GM06990 (cell line): Measurements from ENCODE around the gene ARL6IP5.
A peak's percentile ranks its signal among the peaks of the same experiment; 100 is the strongest.

Experiments used
- DNase-seq: peaks from one replicate; pipeline ENCODE4 v3.0.0-alpha.2; 2011; ENCODE audit not compliant: insufficient read length; ENCODE audit errors: extremely low read depth
- H3K27me3 ChIP-seq: replicated peaks from 2 replicates; pipeline ENCODE4 v1.6.0; 2011; ENCODE audit warnings: low read length; ENCODE audit not compliant: control insufficient read depth, insufficient read depth
- H3K36me3 ChIP-seq: 2 replicates; pipeline ENCODE4 v1.5.1; 2011; ENCODE audit warnings: low read length; ENCODE audit not compliant: control insufficient read depth, insufficient read depth
- H3K4me3 ChIP-seq: replicated peaks from 2 replicates; pipeline ENCODE4 v1.5.1; 2011; ENCODE audit warnings: low read depth, mild to moderate bottlenecking, control low read depth, low read length
- TF ChIP-seq, protein P1 (sequence below): IDR thresholded peaks from 2 replicates; pipeline ENCODE4 v1.5.1; 2011; ENCODE audit warnings: low read length, control low read depth, mild to moderate bottlenecking, inconsistent platforms; ENCODE audit not compliant: insufficient read depth, poor library complexity, severe bottlenecking

The ARL6IP5 gene

DNA sequence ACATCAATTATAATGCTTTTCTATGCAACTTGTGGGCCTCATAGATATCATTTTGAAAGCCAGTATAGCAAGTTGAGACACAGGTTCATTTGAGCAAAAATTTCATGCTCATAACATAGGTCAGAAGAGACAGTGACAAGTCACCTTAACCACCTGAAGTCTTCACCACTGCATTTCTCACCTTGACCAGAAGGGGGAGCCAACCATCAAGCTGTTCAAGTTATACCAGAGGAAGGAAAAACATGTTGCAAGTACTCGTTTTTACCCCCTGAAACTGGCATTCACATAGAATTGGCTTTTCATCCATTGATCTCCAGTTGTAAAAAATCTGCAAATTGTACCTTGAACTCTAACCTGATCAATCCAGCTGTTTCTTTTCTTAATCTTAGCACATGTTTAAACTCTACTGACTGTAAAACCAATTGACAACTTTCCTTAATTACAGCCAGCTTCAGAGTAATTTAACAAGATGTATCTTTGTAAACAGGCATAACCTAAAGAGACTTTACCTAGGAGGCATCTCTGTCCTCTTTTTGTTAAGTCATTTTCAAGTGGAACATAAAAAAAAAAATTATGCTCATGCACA, 36.2 kb downstream of the ARL6IP5 start:
- TF ChIP-seq, protein P1, sequence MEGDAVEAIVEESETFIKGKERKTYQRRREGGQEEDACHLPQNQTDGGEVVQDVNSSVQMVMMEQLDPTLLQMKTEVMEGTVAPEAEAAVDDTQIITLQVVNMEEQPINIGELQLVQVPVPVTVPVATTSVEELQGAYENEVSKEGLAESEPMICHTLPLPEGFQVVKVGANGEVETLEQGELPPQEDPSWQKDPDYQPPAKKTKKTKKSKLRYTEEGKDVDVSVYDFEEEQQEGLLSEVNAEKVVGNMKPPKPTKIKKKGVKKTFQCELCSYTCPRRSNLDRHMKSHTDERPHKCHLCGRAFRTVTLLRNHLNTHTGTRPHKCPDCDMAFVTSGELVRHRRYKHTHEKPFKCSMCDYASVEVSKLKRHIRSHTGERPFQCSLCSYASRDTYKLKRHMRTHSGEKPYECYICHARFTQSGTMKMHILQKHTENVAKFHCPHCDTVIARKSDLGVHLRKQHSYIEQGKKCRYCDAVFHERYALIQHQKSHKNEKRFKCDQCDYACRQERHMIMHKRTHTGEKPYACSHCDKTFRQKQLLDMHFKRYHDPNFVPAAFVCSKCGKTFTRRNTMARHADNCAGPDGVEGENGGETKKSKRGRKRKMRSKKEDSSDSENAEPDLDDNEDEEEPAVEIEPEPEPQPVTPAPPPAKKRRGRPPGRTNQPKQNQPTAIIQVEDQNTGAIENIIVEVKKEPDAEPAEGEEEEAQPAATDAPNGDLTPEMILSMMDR, result peak; percentile 87
- peak; percentile 34 for DNase-seq
- no peaks in the 10 kb centered on the region for H3K36me3 ChIP-seq
- H3K4me3 ChIP-seq, result no peak overlapping the region
- H3K27me3 ChIP-seq, result no peaks in the 10 kb centered on the region

DNA sequence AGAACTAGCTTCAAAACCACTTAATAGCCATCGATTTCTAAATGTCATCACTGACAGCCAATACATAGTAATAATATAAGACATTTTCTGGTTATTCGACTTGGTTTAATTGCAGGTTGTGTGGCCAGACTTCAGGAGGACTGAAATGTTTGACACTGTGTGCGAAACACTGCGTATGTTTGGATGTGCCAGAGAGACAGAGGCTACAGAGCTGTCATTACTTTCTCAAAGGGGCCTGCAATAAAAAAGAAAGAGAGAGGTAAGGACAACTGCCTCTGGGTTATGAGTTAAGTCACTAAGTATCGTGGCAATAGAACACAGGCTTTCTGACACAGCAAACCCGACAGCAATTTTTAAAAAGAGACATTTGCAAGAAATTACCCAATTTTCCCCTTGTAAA, 36.8 kb downstream of the ARL6IP5 start:
- TF ChIP-seq, protein P1, result no peak
- no peak for DNase-seq

DNA sequence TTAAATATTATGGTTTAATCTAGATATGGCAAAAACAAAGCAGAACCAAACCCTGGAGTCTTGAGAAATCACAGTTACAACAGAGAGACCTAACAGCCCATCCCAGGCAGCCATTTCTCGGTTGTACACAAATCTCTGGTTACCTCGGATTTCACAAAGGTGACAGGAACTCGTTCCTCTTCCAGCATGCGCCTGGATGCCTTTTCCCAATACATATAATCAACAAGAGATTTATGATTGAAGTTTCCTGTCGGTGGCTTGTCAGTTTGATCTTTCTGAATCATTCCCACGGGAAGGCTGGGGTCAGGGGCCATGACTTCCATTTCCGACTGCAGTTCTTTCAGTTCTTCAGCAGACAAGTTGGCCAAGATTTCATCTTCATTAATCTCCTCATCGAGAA, 37.2 kb downstream of the ARL6IP5 start:
- TF ChIP-seq, protein P1, result no peak
- no peaks in the 10 kb centered on the region for H3K36me3 ChIP-seq
- no peak for DNase-seq
- H3K27me3 ChIP-seq, result no peaks in the 10 kb centered on the region; the same call in 1 of the 2 replicates
- no peak overlapping the region for H3K4me3 ChIP-seq

More for the DNA sequence above, 36.8 kb downstream of the ARL6IP5 start:
- H3K36me3 ChIP-seq, result no peaks in the 10 kb centered on the region
- no peaks in the 10 kb centered on the region for H3K27me3 ChIP-seq
- no peak overlapping the region for H3K4me3 ChIP-seq

DNA sequence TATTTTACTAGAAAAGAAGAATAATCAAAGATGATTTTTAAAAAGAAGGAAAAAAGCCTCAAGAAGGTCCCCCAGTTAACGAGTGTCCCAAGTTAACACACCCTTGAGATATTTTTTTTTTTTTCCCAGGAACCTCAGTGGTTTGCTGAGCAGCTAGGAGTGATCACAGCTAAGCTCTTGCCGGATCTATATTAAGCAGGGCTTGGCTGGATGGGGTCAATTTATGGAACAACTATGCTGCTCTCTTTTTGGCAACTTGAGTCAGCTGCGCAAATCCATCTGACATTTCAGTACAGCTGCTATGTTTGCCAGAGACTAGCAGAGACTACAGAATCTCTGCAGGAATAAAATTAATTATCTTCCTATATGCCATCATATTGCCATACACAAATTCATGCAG, 37.7 kb downstream of the ARL6IP5 start, which contains the start of gene LMOD3:
Gene LMOD3 (minus strand): TSS at position 193 of the 400 bp plus-strand sequence. CDS start 209 bp downstream, outside the sequence.
- no peaks in the 10 kb centered on the region for H3K36me3 ChIP-seq
- DNase-seq, result no peak
- H3K4me3 ChIP-seq, result no peak within 1 kb of the TSS
- TF ChIP-seq, protein P1, result no peak
- H3K27me3 ChIP-seq, result no peaks in the 10 kb centered on the region; the same call in 1 of the 2 replicates

DNA sequence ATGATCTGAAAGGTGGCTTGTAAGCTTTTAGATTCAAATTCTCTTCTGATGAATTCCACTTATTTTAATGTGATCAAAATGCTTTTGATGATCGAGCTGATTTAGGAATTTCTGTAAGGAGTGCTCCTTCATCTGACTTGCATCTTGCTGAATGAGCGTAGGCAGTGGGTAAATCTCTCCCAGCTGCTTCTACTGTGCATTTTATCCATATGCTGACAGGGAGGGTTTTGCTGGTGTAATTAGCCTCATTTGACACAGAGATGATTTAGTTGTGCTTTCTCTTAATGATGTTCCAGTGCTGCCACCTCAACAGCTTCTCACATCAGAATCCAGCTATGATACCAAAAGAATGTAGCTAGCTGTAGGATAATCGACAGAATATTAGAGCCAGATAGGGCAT, 41.5 kb downstream of the ARL6IP5 start:
- no peaks in the 10 kb centered on the region for H3K36me3 ChIP-seq
- DNase-seq, result no peak
- no peak overlapping the region for H3K4me3 ChIP-seq
- H3K27me3 ChIP-seq, result no peaks in the 10 kb centered on the region; the same call in 1 of the 2 replicates
- TF ChIP-seq, protein P1, result no peak
